Stimulated activated CD4-positive, alpha-beta T cell treated with anti-CD3 and anti-CD28 coated beads, Interleukin-4, amount 100 ng/mL, for 1 hour (primary cell): ENCODE measurements around the gene LRRC4B.
"Not testable (repeated sequence)": the region's sequence is repeated elsewhere in the genome, so short reads cannot be mapped to it uniquely, and the experiment has no call there.

ENCODE experiments used
- DNase-seq: peaks from one replicate; pipeline ENCODE4 v3.0.0-alpha.2; 2020

The LRRC4B gene

DNA sequence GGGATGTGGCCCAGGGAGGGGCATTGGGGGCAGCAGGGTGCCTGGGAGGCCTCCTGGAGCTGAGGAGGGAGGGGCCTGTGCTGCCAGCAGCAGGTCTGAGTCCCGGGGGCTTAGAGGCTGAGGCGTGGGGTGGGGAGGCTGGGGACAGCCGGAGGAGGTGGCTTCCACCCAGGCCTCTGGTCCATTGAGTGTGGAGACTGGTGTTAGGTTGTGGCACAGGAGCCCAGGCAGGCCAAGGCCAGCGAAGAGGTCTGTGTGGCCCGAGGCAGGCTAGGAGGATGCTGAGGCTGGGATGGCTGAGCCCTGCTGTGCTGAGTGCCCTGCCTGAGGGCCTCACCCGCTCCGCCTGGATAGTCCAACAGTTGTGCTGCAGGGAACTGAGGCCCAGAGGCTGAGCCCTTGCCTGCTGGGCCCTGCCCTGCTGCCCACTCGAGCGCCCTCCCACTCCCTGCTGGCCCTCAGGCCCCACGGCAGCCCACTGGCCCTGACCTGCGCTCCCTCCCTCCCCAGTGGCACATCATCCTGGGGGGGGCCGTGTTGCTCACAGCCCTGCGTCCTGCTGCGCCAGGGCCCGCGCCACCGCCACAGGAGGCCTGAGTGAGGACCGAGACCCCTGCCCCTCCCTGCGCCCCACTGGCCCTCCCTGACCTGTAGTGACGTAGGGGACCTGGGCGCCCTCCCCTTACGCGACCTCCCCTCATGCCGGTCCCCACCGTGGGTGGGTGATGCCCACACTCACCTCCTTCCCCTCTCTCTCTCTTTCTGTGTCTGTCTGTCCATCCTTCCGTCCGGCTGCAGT, 86.7 kb downstream of the LRRC4B start:
- no peak for DNase-seq

DNA sequence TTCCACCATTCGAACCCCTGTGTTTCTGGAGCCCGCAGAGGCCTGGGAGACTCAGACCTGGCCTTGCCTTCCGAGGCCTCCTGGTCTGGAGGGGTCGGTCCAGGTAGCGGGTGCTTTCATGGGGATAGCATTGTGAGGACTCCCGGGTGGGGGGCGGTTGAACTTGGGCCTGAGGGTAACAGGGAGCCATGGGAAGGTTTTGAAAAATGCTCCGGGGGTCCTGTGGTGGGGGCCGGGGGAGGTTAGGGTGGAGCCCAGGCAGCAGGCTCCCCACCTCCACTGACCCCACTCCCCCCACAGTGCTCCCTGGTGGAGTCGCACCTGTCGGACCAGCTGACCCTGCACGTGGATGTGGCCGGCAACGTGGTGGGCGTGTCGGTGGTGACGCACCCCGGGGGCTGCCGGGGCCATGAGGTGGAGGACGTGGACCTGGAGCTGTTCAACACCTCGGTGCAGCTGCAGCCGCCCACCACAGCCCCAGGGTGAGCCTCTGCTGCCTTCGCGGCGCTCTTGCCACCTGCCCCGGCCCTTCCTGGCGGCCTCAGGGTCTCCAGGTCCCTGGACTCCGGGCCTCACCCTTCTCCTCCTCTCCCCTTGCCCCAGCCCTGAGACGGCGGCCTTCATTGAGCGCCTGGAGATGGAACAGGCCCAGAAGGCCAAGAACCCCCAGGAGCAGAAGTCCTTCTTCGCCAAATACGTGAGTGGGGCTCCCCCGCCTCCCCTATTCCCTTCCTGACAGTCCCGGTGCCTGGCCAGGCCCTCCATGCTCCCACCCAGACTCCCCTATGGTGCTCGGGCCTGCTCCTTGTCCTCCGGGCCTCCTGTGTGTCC, 87.7 kb downstream of the LRRC4B start:
- DNase-seq = no peak

DNA sequence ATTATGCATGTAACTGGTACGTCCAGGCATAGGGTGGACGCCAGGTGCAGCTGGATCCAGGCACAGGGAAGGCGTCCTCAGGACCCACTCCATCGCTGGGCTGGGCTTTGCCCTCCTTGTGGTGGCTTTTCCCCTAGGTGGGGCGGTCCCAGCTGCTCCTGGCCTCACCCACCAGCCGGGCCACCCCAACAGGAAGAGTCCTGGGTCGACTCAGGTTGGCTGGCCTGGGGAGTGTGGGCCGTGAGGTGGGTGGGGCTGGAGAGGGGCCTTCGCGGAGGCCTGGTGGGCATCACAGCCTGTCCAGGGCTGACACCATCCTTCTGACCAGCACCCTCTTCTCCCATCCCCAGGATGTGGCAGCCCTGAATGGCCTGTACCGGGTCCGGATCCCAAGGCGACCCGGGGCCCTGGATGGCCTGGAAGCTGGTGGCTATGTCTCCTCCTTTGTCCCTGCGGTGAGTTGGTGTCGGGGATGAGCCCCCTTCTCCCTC, 88.4 kb downstream of the LRRC4B start:
- no peak for DNase-seq

- peak; percentile 30 for DNase-seq
Observed at GRCh38 chr19:50478901-50479715, 89.1 kb downstream of the LRRC4B start.

GRCh38 chr19:50477751-50478515, 90.3 kb downstream of the LRRC4B start:
- no peak for DNase-seq

GRCh38 chr19:50476907-50477238, 91.4 kb downstream of the LRRC4B start:
- DNase-seq = no peak

DNA sequence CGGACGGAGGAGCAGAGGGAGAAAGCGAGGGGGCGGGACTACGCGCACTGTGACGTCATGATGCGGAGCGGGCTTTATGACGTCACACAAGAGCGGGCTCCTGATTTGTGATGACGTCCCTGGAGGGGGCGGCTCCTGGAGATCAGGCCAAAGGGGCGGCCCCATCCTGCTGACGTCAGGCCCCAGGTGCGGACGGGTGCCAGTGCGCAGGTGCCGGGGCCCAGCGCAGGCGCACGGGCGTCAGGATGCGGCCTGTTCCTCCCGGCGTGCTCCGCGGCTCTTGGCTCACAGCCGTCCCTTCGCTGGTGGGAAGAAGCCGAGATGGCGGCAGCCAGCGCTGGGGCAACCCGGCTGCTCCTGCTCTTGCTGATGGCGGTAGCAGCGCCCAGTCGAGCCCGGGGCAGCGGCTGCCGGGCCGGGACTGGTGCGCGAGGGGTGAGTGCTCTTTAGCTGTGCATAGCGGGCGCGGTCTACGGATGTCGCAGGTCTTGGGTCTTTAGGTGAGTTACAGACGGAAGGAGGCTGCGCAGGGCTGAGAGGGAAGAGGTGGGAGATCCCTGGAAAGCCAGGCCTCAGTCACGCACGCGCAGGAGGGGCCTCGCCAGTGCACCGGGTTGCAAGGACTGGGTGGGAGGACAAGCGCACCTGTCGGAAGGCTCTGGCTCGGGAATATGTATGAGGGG, 91.9 kb downstream of the LRRC4B start, which contains the start of the genes EMC10 and GARIN5A:
EMC10 (plus strand) TSS at position 284 of the 683 bp plus-strand sequence; CDS start at position 322, 38 bp downstream.
GARIN5A (minus strand) TSS at position 625 of the 683 bp plus-strand sequence; CDS start at position 165, 460 bp downstream.
- peak; percentile 92 for DNase-seq

DNA sequence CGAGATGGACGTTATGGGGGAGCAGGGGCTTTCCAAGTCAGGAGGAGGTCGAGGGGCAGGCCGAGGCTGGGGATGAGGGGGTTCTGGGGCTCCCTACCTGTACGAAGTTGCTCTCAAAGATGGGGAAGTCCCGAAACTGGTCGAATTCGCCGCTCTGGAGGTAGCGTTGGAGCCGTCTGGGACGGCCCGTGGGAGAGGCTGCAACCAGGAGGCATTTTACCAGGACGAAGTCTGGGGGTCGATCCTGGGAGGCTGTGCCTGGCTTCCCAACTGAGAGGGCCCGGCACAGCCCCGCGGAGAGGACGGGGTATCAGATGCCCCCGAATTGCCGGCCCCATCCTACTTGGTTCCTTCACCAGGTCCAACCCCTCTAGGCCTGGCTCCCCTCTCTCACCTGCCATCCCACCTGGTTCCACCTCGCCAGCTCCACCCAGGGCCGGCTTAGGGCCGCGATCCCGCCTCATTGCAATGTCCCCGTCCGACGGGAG, 92.5 kb downstream of the LRRC4B start:
- DNase-seq = no peak

- no peak for DNase-seq
Observed at GRCh38 chr19:50475101-50475568, 93.1 kb downstream of the LRRC4B start.

DNA sequence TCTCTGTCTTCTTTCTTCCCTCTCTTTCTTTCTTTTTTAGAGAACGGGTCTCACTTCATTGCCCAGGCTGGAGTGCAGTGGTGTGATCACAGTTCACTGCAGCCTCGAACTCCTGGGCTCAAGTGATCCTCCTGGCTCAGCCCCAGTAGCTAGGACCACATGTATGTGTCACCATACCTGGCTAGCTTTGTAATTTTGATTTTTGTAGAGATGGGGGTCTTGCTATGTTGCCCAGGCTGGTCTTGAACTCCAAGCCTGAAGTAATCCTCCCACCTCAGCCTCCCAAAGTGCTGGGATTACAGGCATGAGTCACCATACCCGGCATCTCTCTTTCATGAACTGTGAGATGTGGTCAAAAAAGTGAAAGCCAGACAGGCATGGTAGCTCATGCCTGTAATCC, 94.9 kb downstream of the LRRC4B start:
- not testable (repeated sequence) for DNase-seq

DNA sequence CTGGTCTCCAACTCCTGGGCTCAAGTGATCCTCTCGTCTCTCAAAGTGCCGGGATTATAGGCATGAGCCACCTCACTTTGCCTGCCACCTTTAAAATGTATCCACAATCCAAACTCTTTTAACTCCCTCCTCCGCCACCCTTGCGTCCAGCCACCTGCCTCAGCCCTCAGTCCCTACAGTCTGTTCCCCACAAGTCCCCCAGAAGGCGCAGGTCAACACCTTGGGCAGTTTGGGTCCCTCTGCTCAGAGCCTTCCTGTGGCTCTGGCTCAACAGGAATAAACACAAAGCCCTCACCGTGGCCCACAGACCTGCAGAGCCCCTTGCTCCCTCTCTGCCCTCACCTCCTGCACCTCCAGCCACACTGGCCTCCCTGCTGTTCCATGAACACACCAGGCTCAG, 99.4 kb downstream of the LRRC4B start:
- no peak for DNase-seq

DNA sequence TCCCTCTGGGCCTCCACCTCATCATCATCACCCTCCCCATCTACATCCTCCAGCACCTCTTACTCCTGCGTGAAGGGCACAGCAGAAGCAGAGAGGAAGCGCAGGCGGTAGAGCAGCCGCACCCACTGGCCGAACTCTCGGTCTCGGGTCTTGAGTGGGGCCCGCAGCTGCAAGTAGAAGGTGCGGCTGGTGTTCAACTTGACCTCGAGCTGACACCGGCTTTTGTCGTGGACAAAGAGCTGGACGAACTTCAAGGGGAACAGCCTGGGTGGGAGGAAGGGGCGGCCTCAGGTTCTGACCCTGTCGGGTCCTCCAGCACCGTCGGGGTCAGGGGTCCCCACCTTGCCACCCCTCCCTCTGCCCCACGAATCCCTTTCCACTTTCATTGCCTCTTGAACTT, 100.7 kb downstream of the LRRC4B start:
- no peak for DNase-seq
